Ascending aorta (tissue), 2 donors: ENCODE data around the gene DNLZ. TPM values are rescaled to one million over a fixed set of nuclear protein-coding genes. Genes with fewer than 3 reads are reported as not detected.
"Not testable (repeated sequence)": the region's sequence is repeated elsewhere in the genome, so short reads cannot be mapped to it uniquely, and the experiment has no call there.

Experiments
- DNase-seq, 2 donors: peaks; one replicate each; pipeline ENCODE4 v3.0.0-alpha.2; 2019; ENCODE audit warnings: low spot score in 2 of 2
- H3K27ac ChIP-seq, 2 donors: fragments of 200-600 bp; sonication (generic); one replicate each; pipeline ENCODE4 v1.5.1; 2016 to 2017; ENCODE audit warnings: mild to moderate bottlenecking in 1 of 2
- H3K27me3 ChIP-seq: fragments of 200-600 bp; sonication (generic); one replicate; pipeline ENCODE4 v1.5.1; 2017
- H3K36me3 ChIP-seq, 2 donors: fragments of 200-600 bp; sonication (generic); one replicate each; pipeline ENCODE4 v1.5.1; 2016
- H3K4me1 ChIP-seq, 2 donors: fragments of 200-600 bp; sonication (generic); one replicate each; pipeline ENCODE4 v1.5.1; 2016 to 2017; ENCODE audit warnings: mild to moderate bottlenecking in 1 of 2
- H3K4me3 ChIP-seq, 2 donors: fragments of 200-600 bp; sonication (generic); one replicate each; pipeline ENCODE4 v1.5.1; 2016 to 2017; ENCODE audit warnings: mild to moderate bottlenecking in 1 of 2
- H3K9me3 ChIP-seq, 2 donors: fragments of 200-600 bp; sonication (generic); one replicate each; pipeline ENCODE4 v1.5.1; 2016
- intact Hi-C: fragments of 100-400 bp; cut with DNase I; formaldehyde crosslinking; loops from one replicate; pipeline ENCODE4 v1.15.1; 2023
- total RNA-seq: library from RNA; depleted of rRNA; stranded (reverse); fragments of >200 nt; gene quantifications from one replicate; pipeline ENCODE4 v1.1.0, GENCODE V29; 2016
- TF ChIP-seq, protein P1 (sequence below), 3 experiments: fragments of 200-600 bp in 2 of 3; fragments of 450-650 bp in 1 of 3; sonication (generic) in 2 of 3; IDR thresholded peaks; one replicate each; pipeline ENCODE4 v1.5.1; 2016 to 2019; ENCODE audit warnings: antibody characterized with exemption in 3 of 3, mild to moderate bottlenecking in 1 of 3, moderate library complexity in 1 of 3

DNLZ gene
- total RNA-seq, 1 donor from 2014 or later = 191 TPM

DNA sequence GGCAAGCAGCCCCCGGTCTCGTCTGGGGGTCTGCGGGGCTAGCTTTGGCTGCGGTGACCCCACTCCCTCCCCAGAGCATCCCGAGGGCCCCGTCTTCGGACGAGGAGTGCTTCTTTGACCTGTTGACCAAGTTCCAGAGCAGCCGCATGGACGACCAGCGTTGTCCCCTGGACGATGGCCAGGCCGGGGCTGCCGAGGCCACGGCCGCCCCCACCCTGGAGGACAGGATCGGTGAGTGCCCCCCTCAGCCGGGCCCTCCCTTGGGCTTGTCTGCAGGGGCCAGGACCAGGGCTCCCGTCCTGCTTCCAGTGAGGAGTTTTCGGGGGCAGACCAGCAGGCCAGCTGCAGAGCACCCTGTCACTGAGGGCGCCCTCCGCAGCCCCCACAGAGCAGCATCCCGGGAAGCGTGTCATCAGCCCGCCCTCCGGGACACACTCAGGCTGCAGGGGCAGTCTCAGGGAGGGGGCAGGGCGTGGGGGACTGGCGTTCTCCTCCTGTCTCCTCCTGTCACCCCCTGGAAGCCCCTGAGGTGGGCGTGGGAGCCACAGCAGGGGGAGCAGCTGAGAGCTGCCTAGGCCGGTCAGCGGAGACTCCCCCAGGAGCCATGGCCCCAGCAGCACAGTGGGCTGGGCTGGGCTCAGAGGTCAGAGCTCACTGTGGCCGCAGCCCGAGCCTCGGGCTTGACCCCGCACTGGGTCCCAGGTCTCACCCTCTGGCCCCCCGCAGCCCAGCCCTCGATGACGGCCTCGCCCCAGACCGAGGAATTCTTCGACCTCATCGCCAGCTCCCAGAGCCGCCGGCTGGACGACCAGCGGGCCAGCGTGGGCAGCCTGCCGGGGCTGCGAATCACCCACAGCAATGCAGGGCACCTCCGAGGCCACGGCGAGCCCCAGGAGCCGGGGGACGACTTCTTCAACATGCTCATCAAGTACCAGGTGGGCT, 7.7 kb downstream of the DNLZ start:
- Histone ChIP-seq H3K9me3 (no peaks in the 10 kb centered on the region), H3K36me3 (peaks cover 12 to 25% of the 10 kb centered on the region in 2 donors), H3K27ac (no peak overlapping the region), H3K4me3 (no peak overlapping the region), H3K27me3 (no peaks in the 10 kb centered on the region), H3K4me1 (peaks cover 0 to 4% of the 10 kb centered on the region in 2 donors)
- no peak for DNase-seq
- intact Hi-C loops = no loop called here
- TF ChIP-seq, protein P1, sequence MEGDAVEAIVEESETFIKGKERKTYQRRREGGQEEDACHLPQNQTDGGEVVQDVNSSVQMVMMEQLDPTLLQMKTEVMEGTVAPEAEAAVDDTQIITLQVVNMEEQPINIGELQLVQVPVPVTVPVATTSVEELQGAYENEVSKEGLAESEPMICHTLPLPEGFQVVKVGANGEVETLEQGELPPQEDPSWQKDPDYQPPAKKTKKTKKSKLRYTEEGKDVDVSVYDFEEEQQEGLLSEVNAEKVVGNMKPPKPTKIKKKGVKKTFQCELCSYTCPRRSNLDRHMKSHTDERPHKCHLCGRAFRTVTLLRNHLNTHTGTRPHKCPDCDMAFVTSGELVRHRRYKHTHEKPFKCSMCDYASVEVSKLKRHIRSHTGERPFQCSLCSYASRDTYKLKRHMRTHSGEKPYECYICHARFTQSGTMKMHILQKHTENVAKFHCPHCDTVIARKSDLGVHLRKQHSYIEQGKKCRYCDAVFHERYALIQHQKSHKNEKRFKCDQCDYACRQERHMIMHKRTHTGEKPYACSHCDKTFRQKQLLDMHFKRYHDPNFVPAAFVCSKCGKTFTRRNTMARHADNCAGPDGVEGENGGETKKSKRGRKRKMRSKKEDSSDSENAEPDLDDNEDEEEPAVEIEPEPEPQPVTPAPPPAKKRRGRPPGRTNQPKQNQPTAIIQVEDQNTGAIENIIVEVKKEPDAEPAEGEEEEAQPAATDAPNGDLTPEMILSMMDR (IDR thresholded peaks at IDR 0.05) = no peak

DNA sequence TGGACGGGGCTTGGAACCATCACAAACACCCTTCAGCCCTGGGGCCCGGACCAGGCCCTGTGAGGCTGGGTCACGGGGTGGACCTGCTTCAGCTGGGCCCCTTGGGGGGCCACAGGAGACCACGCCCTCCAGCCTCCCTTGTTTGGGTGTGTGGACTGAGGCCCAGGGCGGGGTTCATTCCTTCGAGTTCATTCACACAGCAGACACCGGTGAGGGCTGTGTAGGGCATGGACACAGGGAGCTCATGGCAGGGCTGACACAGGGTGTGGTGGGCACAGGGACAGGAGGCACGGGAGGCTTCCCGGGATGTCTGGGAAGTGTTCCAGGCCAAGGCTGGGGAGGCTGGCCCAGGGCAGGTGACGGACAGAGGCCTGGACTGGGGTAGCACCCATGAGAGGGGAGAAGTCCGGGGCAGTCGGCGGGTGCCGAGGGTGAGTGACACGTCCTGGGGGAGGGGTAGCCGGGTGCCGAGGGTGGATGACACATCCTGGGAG, 8.9 kb downstream of the DNLZ start:
- Histone ChIP-seq H3K36me3 (peaks cover 16 to 24% of the 10 kb centered on the region in 2 donors), H3K4me3 (no peak overlapping the region), H3K4me1 (peaks cover 0 to 4% of the 10 kb centered on the region in 2 donors), H3K27ac (peak overlapping the region; percentile 34 to 46), H3K9me3 (no peaks in the 10 kb centered on the region), H3K27me3 (no peaks in the 10 kb centered on the region)
- DNase-seq = no peak
- intact Hi-C loops = no loop called here
- TF ChIP-seq, protein P1 (IDR thresholded peaks at IDR 0.05) = no peak

DNA sequence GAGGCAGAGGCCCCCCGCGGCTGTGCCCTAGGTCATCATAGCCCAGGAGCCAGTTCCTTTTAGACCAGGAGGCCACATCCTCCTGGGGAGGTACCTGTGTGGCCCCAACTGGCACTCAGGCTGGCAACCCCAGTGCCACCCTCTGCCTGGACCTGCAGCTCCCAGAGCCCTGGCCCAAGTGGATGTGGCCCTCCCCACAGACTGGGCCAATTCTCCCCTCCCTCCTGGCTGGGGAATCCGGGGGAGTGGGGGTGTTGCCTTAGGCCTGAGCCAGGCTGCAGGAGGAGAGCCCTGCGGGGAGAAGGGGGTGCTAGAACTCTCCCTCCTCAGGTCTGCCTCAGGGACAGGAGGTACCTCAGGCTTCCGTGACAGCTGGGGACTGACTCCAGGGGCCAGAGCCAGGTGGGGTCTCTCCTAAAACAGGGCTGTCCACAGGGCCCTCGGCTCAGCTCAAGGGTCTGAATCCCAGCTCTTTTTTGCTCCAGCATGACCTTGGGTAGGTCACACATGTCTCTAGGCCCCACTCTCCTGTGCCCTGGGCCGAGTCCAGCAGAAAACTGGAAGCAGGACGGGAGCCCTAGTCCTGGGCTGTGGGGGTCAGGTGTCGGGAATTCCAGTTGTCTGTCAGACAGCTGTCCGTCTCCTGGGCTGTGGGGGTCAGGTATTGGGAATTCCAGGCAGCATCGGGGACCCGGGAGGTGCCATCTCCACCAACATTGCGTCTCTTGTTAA, 9.6 kb downstream of the DNLZ start:
- Histone ChIP-seq H3K4me1 (peaks cover 0 to 4% of the 10 kb centered on the region in 2 donors), H3K9me3 (no peaks in the 10 kb centered on the region), H3K27ac (peak overlapping the region; percentile 34 to 46), H3K27me3 (no peaks in the 10 kb centered on the region), H3K36me3 (peaks cover 16 to 28% of the 10 kb centered on the region in 2 donors), H3K4me3 (no peak overlapping the region)
- TF ChIP-seq, protein P1 (IDR thresholded peaks at IDR 0.05) = no peak
- intact Hi-C loops = no loop called here
- no peak for DNase-seq

DNA sequence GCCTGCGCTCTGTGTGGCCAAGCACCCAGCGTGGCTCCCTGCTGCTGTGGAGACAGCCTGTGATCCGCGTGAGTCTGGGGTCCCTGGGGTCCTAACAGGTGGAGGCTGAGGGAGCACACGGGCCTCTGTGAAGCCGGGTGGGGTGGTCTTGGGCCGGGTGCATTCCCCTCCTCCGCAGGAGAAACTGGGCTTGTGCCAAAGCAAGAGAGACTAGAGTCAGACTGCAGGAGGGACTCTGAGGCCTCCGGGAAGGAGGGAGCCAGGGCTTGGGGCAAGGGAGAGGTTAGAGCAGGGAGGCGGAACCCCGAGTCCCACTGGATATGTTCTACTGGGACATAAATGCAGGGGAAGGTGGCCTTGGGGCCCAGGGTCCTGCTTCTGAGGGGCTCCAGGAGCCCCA, 10.5 kb downstream of the DNLZ start:
- no peak overlapping the region for H3K27ac ChIP-seq

DNA sequence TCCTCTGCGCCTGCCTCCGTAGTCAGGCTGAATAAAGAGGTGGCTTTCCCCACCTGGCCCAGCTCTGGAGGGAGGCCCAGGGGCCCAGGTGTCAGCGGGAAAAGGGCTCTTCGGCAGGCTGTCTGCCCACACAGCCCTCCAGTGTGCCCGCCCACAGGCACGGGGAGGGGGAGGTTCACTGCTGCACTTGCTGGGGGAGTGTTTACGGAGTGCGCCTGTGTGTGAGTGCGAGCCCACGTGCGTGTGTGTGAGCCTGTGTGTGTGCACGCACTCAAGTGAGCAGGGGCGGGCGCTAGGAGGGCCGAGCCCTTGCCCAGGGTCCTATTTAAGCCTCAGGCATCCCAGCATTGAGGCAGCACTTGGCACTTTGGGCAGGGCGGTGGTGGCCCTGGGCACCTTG, 10.9 kb downstream of the DNLZ start:
- peaks cover 10 to 26% of the 10 kb centered on the region in 2 donors for H3K36me3 ChIP-seq
- no peak overlapping the region for H3K4me3 ChIP-seq
- no peak for DNase-seq
- intact Hi-C loops = no loop called here
- H3K27ac ChIP-seq = no peak overlapping the region
- no peaks in the 10 kb centered on the region for H3K27me3 ChIP-seq
- peaks cover 0 to 4% of the 10 kb centered on the region in 2 donors for H3K4me1 ChIP-seq
- no peaks in the 10 kb centered on the region for H3K9me3 ChIP-seq
- TF ChIP-seq, protein P1 (IDR thresholded peaks at IDR 0.05) = no peak

More for the DNA sequence above, 10.5 kb downstream of the DNLZ start:
- H3K9me3 ChIP-seq = no peaks in the 10 kb centered on the region
- peaks cover 0 to 4% of the 10 kb centered on the region in 2 donors for H3K4me1 ChIP-seq
- H3K27me3 ChIP-seq = no peaks in the 10 kb centered on the region
- TF ChIP-seq, protein P1 (IDR thresholded peaks at IDR 0.05) = no peak
- no peak overlapping the region for H3K4me3 ChIP-seq
- intact Hi-C loops = no loop called here
- DNase-seq = no peak
- peaks cover 10 to 28% of the 10 kb centered on the region in 2 donors for H3K36me3 ChIP-seq

DNA sequence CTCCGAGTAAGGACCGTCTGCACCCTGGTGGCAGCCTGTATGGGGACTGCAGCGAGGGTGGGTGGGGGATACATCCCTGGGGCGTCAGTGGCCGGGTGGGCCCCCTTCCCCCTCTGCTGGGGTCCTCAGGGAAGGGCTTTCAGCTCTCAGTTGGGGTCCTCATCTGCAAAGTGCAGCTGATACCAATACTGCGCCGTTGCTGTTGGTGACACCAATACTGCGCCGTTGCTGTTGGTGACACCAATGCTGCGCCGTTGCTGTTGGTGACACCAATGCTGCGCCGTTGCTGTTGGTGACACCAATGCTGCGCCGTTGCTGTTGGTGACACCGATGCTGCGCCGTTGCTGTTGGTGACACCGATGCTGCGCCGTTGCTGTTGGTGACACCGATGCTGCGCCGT, 11.7 kb downstream of the DNLZ start:
- not testable (repeated sequence) for H3K27ac ChIP-seq, H3K4me3 ChIP-seq, H3K9me3 ChIP-seq

More for the DNA sequence above, 11.7 kb downstream of the DNLZ start:
- H3K4me1 ChIP-seq, DNase-seq, intact Hi-C loops, H3K27me3 ChIP-seq: not testable (repeated sequence)
- peaks cover 8 to 20% of the 10 kb centered on the region in 2 donors for H3K36me3 ChIP-seq
